Neural cell (in vitro differentiated cells): ENCODE results near the gene FHDC1.

Source experiments
- CTCF ChIP-seq: fragments of 450-650 bp; IDR thresholded peaks from 2 replicates; pipeline ENCODE4 v1.5.1; 2014; ENCODE audit warnings: antibody characterized with exemption, mild to moderate bottlenecking, moderate library complexity; ENCODE audit not compliant: poor library complexity, severe bottlenecking
- EZH2 ChIP-seq: fragments of 200-600, 300-800 bp; shearing (Covaris generic), sonication (generic); IDR thresholded peaks from 2 replicates; pipeline ENCODE4 v1.6.1; 2014; ENCODE audit warnings: antibody characterized with exemption, low read length, borderline replicate concordance, mild to moderate bottlenecking; ENCODE audit not compliant: insufficient read depth, poor library complexity, severe bottlenecking
- MXI1 ChIP-seq: fragments of 450-650 bp; conservative IDR thresholded peaks from 2 replicates; pipeline ENCODE4 v1.6.1; 2014; ENCODE audit warnings: antibody characterized with exemption, mild to moderate bottlenecking; ENCODE audit not compliant: poor library complexity, severe bottlenecking
- POLR2AphosphoS5 ChIP-seq: IDR thresholded peaks from 2 replicates; pipeline ENCODE4 v1.6.1; 2012
- RAD21 ChIP-seq: fragments of 450-650 bp; conservative IDR thresholded peaks from 2 replicates; pipeline ENCODE4 v1.6.1; 2014; ENCODE audit warnings: antibody characterized with exemption, mild to moderate bottlenecking, moderate library complexity
- REST ChIP-seq: IDR thresholded peaks from 2 replicates; pipeline ENCODE4 v1.6.1; 2012; ENCODE audit warnings: borderline replicate concordance
- SMC3 ChIP-seq: fragments of 450-650 bp; conservative IDR thresholded peaks from 2 replicates; pipeline ENCODE4 v1.6.1; 2014; ENCODE audit warnings: antibody characterized with exemption, mild to moderate bottlenecking, moderate library complexity; ENCODE audit not compliant: poor library complexity
- TAF1 ChIP-seq: IDR thresholded peaks from 2 replicates; pipeline ENCODE4 v1.6.1; 2012; ENCODE audit warnings: low read depth

- TF ChIP-seq REST: no peak
- no peak for TF ChIP-seq CTCF
- TF ChIP-seq SMC3: no peak
- no peak for TF ChIP-seq TAF1
- TF ChIP-seq POLR2AphosphoS5: no peak
- no peak for TF ChIP-seq EZH2
- TF ChIP-seq MXI1: no peak
- TF ChIP-seq RAD21: no peak
Observed at GRCh38 chr4:152965611-152966010, 29.5 kb downstream of the FHDC1 start.
